GM18870 (cell line): ENCODE data around the gene ASB10.

Experiments used
- ATAC-seq: cut with Tn5 transposase; IDR thresholded peaks from one replicate; pipeline ENCODE4 v1.9.1; 2021; ENCODE audit warnings: moderate library complexity; ENCODE audit not compliant: unreplicated experiment

The ASB10 gene, protein sequence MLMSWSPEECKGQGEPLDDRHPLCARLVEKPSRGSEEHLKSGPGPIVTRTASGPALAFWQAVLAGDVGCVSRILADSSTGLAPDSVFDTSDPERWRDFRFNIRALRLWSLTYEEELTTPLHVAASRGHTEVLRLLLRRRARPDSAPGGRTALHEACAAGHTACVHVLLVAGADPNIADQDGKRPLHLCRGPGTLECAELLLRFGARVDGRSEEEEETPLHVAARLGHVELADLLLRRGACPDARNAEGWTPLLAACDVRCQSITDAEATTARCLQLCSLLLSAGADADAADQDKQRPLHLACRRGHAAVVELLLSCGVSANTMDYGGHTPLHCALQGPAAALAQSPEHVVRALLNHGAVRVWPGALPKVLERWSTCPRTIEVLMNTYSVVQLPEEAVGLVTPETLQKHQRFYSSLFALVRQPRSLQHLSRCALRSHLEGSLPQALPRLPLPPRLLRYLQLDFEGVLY

DNA sequence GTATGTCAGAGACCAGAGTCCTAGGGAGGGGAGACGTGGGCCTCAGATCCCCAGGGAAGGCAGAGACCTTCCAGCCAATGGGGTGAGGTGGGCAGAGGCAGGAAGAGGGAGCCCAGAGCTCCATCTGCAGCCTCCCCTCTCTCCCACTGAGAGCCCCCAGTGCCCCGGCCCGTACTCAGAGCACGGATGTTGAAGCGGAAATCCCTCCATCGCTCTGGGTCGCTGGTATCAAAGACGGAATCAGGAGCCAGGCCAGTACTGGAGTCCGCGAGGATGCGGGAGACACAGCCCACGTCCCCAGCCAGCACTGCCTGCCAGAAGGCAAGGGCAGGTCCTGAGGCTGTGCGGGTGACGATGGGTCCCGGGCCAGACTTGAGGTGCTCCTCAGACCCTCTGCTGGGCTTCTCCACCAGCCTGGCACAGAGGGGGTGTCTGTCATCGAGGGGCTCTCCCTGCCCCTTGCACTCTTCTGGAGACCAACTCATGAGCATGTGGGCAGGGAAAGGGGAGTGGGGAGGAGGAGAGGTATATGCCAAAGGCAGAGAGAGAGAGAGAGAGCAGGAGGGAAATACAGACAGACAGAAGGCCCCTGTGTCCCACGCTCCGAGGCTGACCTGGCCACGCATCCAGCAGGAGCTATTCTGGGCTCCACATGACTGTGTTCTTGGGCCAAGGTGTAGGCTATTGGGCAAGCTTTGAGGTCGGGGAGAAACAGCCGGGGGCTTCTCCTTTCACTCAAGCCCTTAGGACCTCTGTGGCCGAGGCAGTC lies at the start of gene ASB10:
Gene ASB10, minus strand, starts transcription at position 611 of the 769 bp plus-strand sequence. Its CDS starts 120 bp downstream, at position 491.
- ATAC-seq: no peak

DNA sequence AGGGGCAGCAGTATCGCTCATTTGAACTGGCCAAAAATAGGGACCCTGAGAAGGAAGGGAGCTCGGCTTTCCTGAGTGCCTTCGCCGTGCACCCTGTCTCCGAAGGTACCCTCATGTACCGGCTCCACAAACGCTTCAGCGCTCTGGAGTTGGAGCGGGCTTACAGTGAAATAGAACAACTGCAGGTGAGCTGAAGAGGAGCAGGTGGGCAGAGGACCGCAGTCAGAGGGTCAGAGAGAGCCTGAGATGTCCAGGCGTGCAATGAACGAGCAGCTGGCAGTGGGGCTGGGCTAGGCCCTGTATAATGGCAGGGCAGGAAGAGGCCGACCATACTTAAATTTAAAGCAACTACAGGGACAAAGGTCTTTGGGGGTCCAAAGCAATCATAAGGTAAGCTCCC lies 49.4 kb upstream of the ASB10 start:
- ATAC-seq: no peak

DNA sequence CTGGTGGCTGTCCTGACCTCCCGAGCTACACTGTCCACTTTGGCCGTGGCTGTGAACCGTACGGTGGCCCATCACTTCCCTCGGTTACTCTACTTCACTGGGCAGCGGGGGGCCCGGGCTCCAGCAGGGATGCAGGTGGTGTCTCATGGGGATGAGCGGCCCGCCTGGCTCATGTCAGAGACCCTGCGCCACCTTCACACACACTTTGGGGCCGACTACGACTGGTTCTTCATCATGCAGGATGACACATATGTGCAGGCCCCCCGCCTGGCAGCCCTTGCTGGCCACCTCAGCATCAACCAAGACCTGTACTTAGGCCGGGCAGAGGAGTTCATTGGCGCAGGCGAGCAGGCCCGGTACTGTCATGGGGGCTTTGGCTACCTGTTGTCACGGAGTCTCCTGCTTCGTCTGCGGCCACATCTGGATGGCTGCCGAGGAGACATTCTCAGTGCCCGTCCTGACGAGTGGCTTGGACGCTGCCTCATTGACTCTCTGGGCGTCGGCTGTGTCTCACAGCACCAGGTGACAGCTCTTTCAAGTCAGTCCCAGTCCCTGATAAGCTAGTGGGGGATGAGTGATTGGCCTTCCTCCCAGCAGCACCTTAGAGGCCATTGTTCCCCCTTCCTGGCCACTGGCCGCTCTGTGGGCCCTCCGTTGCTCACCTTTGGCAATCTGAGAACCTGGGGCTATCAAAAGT lies 48.2 kb upstream of the ASB10 start:
- no peak for ATAC-seq

DNA sequence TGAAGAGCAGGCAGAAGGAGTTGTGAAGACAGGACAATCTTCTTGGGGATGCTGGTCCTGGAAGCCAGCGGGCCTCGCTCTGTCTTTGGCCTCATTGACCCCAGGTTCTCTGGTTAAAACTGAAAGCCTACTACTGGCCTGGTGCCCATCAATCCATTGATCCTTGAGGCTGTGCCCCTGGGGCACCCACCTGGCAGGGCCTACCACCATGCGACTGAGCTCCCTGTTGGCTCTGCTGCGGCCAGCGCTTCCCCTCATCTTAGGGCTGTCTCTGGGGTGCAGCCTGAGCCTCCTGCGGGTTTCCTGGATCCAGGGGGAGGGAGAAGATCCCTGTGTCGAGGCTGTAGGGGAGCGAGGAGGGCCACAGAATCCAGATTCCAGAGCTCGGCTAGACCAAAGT lies 46.8 kb upstream of the ASB10 start:
- no peak for ATAC-seq

DNA sequence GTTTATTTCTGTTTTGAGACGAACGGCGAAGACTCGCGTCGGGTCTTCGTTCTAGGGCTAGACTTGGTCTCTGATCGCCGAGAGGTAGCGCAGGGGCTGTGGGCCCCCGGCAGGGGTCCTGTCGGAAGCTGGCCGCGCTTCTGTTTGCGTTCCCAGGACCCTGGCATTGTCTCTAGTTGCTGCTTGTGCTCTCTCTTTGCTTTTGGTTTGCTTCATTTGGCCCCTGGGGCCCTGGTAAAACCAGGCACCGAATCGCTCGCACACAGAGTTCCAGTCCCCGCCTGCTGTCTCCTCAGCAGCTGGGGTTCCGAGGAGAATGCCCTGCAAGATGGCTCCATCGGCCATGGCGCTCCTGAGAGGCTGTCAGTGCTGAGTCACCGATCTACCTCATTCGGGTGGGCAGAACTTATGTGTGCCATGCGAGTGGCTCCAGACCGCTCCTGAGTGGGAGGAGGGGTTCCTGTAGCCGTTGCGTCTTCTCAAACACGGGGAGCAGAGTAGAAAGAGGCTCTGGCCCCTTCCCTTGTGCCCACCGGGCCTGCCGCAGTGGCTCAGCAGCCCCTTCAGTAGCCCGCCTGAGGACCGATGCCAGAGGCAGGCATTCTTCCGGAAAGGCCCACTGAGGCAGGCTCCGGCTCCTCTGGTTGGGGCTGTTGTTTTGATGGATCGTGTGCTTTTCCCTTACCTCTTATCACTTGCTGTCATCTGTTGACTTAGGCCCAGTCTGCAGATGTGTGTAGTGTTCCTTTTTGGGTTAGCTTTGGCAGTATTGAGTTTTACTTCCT lies 46.1 kb upstream of the ASB10 start:
- no peak for ATAC-seq

DNA sequence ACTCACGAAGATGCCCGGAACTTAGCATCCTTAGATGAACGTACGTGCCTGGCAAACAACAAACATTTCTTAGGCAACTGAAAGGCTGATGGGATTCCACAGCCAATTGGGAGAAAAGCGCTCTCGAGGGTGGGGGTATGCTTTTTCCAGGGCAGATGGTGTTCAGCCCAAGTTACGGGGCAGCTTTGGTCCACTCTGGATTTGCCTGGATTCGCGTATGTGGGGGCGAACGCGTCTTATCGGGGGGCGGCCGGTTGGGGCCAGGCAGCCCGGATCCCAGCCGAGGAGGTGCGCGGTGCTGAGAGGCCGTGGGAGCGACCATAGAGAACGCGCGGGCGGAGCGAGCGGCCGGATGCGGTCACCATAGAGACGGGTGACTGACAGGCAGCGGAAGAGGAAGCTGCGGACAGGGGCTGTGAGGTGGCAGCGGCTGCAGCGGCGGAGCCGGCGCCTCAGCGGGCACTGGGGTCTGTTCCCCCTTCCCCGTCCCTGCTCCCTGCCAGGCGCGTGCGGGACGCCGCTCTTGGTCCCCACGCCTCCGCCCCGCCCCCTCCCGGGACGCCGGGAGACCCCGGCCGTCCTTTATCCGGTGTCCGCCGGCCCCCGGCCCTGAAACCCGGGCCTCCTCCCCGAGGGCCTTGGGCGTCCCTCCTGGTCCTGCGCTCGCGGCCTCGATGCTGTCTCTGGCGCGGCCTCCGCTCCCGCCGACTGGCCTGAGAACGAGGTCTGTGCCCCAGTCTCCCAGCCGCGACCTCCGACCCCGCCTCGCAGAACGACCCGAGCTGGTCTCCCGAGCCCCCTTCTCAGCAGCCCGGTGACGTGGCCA lies 45.3 kb upstream of the ASB10 start, which contains the start of gene CHPF2:
Gene CHPF2, plus strand, starts transcription at position 393 of the 826 bp plus-strand sequence. CDS start 1,529 bp downstream, outside the sequence.
- ATAC-seq: peak; percentile 85

DNA sequence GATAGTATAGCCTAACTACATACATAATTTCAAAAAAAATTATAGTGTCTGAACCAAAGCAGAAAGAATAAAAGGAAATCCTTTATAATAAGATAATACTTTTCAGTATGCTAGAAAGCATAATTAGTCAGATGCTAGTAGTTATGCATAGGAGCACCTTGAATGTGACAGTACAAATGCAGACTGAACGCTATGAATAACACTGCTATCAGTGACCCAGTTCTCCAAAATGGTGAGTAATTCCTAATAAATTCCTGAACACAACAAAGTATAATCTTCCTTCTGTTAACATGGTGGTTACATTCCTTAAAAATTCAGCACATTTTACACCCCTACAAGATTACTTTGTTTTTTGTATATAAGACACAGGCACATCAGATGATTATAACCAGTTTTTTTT lies 44.0 kb upstream of the ASB10 start:
- ATAC-seq: no peak

DNA sequence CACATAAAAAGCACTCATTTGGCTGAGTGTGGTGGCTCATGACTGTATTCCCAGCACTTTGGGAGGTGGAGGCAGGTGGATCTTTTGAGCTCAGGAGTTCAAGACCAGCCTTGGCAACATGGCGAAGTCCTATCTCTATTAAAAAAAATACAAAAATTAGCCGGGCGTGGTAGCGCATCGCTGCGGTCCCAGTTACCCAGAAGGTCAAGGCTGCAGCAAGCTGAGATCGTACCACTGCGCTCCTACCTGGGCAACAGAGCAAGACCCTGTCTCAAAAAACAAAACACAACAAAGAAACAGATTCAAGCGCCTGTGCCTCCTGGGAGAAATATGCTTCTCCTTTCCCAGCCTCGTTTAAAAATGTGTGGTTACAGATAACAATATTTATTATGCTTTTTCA lies 42.2 kb upstream of the ASB10 start:
- ATAC-seq: no peak

DNA sequence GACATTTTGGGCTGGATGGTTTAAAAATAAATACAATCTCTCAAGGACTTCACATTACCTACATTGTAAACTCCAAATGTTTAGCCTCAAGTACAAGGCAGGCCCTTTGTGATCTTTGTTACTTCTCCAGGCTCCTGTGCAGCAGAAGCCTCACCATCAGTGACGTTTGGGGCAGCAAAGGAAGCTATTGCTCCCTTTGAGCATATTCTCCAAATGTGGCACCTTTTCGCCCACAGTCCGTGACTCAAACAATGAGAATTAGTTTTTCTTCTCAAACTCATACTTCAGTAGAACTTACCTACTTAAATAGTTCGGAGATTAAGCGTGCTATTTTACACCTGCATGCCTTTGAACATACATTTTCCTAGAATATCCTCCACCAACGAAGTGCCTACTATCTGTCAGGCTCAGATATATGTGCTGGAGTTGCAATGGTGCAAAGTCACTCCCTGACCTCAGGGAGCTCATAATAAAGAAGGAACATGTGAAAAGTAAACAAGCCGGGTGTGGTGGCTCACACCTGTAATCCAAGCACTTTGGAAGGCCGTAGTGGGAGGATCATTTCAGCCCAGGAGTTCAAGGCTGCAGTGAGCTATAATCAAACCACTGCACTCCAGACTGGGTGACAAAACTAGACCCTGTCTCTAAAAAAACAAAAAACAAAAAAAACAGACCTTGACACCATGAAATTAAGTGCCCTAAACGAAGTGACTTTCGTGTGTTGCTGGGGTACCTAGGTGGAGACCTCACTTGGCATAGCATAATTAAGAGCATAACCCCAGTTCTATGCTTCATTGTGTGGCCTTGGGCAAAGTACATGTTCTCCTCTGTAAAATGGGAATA lies 41.2 kb upstream of the ASB10 start:
- ATAC-seq: no peak

DNA sequence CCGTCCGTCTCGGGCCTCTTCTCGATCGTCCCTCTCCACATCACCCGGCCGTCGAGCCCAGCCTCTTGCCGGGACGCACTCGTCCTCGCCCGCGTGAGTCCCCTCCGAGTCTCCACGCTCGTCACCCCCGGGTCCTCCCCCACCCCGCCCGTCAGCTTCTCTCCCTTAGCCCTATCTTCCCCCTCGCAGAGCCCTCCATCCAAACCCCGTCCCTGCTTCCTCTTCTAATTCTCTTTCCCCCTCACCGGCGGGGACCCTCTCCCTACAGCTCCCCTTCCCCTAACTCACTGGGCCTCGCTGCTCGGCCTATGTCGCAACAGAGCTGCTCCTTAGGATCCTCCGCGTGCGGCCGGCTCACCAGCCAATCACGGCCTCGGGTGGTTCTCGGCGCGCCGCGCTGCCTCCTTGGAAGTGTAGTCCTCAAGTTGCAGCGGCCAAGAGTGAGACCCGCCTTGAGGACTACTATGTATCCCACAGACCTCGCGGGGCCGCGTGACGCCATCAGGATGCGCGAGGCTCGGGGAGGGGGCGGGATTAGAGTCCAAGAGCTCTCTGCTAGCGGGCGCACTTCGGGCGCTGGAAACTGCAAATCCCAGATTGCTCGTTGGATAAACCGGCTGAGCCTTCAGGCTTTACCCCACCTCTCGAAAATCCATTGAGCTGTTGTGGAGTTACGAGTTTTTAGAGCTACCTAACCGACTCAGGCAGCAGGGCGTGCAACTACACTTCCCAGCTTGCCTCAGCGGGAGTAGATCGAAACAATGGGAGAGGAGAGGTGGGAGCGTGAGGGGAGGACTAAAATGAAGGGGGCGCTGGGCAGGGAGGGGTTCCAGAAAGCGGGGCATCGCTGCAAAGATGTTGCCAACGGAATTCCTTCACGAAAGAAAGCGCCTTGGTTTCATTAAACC lies 40.1 kb upstream of the ASB10 start, which contains the start of gene ABCF2:
Gene ABCF2, minus strand, starts transcription at position 331 of the 908 bp plus-strand sequence. CDS start 747 bp downstream, outside the sequence.
- peak; percentile 95 for ATAC-seq

DNA sequence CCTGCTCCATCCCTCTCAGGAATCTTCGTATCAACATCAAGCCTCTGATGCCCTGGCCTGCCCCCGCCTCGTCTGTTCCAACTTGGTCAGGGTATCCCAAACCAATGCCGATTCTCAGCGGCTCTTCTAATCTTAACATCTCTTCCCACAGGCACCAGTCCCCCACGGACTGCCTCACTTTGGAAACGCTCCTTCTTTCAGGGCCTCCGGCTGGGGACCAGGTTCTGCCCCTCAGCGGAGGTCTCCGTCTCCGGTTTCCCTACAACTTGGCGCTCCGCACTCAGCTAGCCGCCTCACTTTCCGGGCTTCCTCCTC lies 39.5 kb upstream of the ASB10 start:
- no peak for ATAC-seq

DNA sequence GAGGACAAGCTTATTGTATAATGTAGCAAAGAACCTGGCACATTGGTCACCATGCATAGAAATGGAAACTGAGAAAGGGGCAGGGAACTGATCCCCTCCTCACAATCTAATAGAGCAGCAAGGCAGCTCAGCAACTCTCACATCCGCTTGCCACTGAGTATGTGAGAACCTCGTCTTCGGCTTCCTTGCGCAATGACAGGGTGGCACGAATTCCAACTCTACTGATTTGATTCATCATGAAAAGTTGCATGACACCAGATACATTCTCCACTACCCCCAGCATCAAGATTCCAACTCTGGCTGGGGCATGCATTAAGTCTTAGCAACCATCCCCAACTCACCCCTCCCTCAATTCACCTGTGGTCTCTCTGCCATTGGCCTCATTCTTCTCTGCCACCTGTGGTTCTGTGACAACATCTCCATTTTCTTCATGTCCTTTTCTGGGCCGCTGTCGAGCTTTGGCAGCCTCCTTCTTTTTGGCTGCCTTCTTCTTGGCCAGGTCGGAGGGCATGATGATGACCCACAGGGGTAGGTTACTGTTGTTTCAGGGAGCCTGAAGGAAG lies 39.0 kb upstream of the ASB10 start:
- no peak for ATAC-seq

DNA sequence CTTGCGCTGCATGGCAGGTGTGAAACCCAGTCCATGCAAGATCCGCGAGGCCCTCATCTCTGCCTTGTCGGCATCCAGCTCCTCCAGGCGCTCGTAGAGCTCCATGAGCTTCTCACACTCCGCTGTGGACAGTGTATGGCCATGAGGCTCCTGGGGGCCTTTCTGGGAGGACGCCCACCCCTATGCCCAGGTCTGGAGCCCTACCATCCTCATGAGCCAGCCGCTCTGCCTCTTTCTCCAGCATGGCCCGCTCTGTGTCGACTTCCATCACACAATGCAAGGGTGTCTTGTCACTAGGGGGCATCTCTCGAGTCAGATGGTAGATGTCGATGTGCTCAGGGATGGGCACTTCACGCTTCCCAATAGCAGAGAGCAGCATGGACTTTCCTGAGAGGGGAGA lies 36.7 kb upstream of the ASB10 start:
- ATAC-seq: no peak

DNA sequence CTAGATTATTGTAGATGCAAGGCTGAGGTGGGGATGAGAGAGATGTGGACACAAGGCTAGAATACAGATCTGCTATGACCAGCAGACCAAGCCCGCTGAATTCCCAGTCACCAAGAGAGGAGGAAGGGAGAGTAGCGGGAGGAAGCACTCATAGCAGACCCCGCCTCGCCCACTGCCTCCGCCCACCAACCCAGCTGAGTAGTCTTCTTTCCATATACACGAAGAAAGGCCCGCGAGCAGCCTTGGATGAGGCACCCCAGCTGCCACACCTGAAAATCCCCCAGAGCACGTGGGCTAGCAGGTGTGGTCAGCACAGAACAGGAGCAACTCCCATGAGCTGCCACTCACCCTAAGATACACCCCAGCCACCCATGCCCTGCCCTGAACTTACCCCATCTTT lies 31.1 kb upstream of the ASB10 start:
- no peak for ATAC-seq

DNA sequence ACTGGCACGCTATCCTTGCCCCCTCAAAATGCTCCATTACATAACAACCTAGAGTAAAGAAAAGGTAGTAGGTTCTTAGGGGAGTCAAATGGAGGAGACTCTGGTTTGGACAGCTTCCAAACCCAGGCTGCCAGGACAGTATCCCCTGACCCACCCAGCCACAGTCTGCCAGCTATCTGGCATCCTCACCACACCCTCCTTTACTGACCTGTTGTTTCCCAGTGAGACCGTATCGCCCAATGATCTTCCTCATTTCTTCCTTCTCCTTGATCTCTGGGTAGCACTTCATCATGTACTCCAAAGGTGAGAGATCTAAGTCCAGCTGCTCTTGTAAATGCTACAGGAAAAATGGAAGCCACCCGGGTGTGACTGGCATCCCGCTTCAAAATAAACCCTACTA lies 28.3 kb upstream of the ASB10 start:
- no peak for ATAC-seq

DNA sequence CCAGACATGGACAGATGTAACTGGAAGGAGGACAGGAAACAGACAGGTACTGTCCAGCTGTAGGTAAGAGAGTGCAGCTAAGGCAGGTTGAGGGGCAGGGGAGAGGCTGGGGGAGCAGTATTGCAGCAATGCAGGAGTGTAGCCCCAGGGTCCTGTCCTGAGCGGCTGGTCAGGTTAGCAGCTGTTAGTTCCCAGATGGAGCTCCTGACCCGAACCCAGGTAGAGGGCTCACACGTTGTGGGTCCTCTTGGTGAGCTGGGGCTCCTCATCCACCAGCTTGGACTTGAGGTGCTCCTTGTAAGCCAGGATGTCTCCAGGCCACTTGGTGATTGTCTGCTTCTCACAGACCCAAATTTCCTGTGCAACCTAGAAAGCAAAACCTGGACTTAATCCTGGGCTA lies 26.8 kb upstream of the ASB10 start:
- ATAC-seq: no peak

DNA sequence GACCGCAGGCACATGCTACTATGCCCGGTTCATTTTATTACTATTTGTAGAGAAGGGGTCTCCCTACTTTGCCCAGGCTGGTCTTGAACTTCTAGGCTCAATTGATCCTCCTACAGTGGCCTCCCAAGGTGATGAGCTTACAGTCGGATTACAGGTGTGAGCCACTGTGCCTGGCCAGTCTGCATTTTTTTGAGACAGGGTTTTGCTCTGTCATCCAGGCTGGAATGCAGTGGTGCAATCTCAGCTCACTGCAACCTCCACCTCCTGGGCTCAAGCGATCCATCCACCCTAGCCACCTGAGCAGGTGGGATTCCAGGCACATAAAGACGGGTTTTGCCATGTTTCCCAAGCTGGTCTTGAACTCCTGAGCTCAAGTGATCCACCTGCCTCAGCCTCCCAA lies 25.6 kb upstream of the ASB10 start:
- no peak for ATAC-seq
